Measurements from ENCODE around the gene VEZF1.

VEZF1 gene

GRCh38 chr17:58001461-58002124 lies 13.5 kb upstream of the VEZF1 start:
- H3K27me3 ChIP-seq (replicated peaks; ENCODE audit: control insufficient read depth, insufficient read depth, low read length) = no peaks in the 10 kb centered on the region
- H3K4me3 ChIP-seq (replicated peaks; ENCODE audit: low read depth, low read length) = no peak overlapping the region
- DNase-seq (ENCODE audit: extremely low read depth, insufficient read length) = no peak
- peaks cover 10% of the 10 kb centered on the region for H3K36me3 ChIP-seq (ENCODE audit: control insufficient read depth, insufficient read depth, low read length)
- no peak for TF ChIP-seq CTCF (IDR thresholded peaks at IDR 0.05; ENCODE audit: insufficient read depth, low read length, poor library complexity, severe bottlenecking)

GRCh38 chr17:57999496-58000017 lies 11.5 kb upstream of the VEZF1 start:
- TF ChIP-seq CTCF (IDR thresholded peaks at IDR 0.05; ENCODE audit: insufficient read depth, low read length, poor library complexity, severe bottlenecking) = peak; percentile 79
- H3K4me3 ChIP-seq (replicated peaks; ENCODE audit: low read depth, low read length) = no peak overlapping the region
- peaks cover 8% of the 10 kb centered on the region for H3K36me3 ChIP-seq (ENCODE audit: control insufficient read depth, insufficient read depth, low read length)
- peak; percentile 36 for DNase-seq (ENCODE audit: extremely low read depth, insufficient read length)
- no peaks in the 10 kb centered on the region for H3K27me3 ChIP-seq (replicated peaks; ENCODE audit: control insufficient read depth, insufficient read depth, low read length)

- no peaks in the 10 kb centered on the region for H3K27me3 ChIP-seq (replicated peaks; ENCODE audit: control insufficient read depth, insufficient read depth, low read length)
- no peak for DNase-seq (ENCODE audit: extremely low read depth, insufficient read length)
- H3K36me3 ChIP-seq (ENCODE audit: control insufficient read depth, insufficient read depth, low read length) = peaks cover 8% of the 10 kb centered on the region
- H3K4me3 ChIP-seq (replicated peaks; ENCODE audit: low read depth, low read length) = no peak overlapping the region
- no peak for TF ChIP-seq CTCF (IDR thresholded peaks at IDR 0.05; ENCODE audit: insufficient read depth, low read length, poor library complexity, severe bottlenecking)
These were observed 11.0 kb upstream of the VEZF1 start for GRCh38 chr17:57999010-57999495.

GRCh38 chr17:57997085-57997809 lies 9.2 kb upstream of the VEZF1 start:
- Histone ChIP-seq H3K4me3 (replicated peaks; ENCODE audit: low read depth, low read length) (no peak overlapping the region), H3K36me3 (ENCODE audit: control insufficient read depth, insufficient read depth, low read length) (peaks cover 4% of the 10 kb centered on the region), H3K27me3 (replicated peaks; ENCODE audit: control insufficient read depth, insufficient read depth, low read length) (no peaks in the 10 kb centered on the region)
- no peak for TF ChIP-seq CTCF (IDR thresholded peaks at IDR 0.05; ENCODE audit: insufficient read depth, low read length, poor library complexity, severe bottlenecking)
- no peak for DNase-seq (ENCODE audit: extremely low read depth, insufficient read length)

- peak; percentile 47 for DNase-seq (ENCODE audit: extremely low read depth, insufficient read length)
- Histone ChIP-seq H3K27me3 (replicated peaks; ENCODE audit: control insufficient read depth, insufficient read depth, low read length) (no peaks in the 10 kb centered on the region), H3K4me3 (replicated peaks; ENCODE audit: low read depth, low read length) (no peak overlapping the region), H3K36me3 (ENCODE audit: control insufficient read depth, insufficient read depth, low read length) (peaks cover 3% of the 10 kb centered on the region)
- TF ChIP-seq CTCF (IDR thresholded peaks at IDR 0.05; ENCODE audit: insufficient read depth, low read length, poor library complexity, severe bottlenecking) = peak; percentile 66
These were observed 7.3 kb upstream of the VEZF1 start for GRCh38 chr17:57995076-57995956.
